HTR-8/SVneo (cell line): Measurements from ENCODE around the gene NMRAL1.

Experiments
- DNase-seq: peaks from one replicate; pipeline ENCODE4 v3.0.0; 2011; ENCODE audit warnings: low spot score, mixed read lengths; ENCODE audit not compliant: insufficient read length
- FAIRE-seq: peaks from 2 replicates; lab custom pipeline; 2011; peaks lifted over from hg19 to GRCh38; lab: Jason Lieb, UNC

The NMRAL1 gene

GRCh38 chr16:4468972-4469371 is 5.5 kb downstream of the NMRAL1 start:
- no peak for DNase-seq
- FAIRE-seq, result no peak

- DNase-seq (no peak), FAIRE-seq (no peak)
These were observed 6.5 kb downstream of the NMRAL1 start for GRCh38 chr16:4467916-4468315.

- no peak for FAIRE-seq
- no peak for DNase-seq
These were observed 8.2 kb downstream of the NMRAL1 start for GRCh38 chr16:4465977-4466779.

GRCh38 chr16:4463522-4464163 is 10.8 kb downstream of the NMRAL1 start:
- DNase-seq (no peak), FAIRE-seq (peak; percentile 82)

GRCh38 chr16:4461250-4462085 is 13.0 kb downstream of the NMRAL1 start:
- FAIRE-seq, result no peak
- no peak for DNase-seq

GRCh38 chr16:4460936-4461249 is 13.5 kb downstream of the NMRAL1 start:
- DNase-seq (no peak), FAIRE-seq (no peak)

GRCh38 chr16:4455951-4456350 is 18.5 kb downstream of the NMRAL1 start:
- DNase-seq (no peak), FAIRE-seq (no peak)

- no peak for FAIRE-seq
- DNase-seq, result no peak
These were observed 19.3 kb downstream of the NMRAL1 start for GRCh38 chr16:4455081-4455480.

- no peak for FAIRE-seq
- DNase-seq, result no peak
These were observed 19.8 kb downstream of the NMRAL1 start for GRCh38 chr16:4454623-4455022.

- DNase-seq, result no peak
- no peak for FAIRE-seq
These were observed 21.8 kb downstream of the NMRAL1 start for GRCh38 chr16:4452674-4453073.

- DNase-seq, result no peak
- no peak for FAIRE-seq
These were observed 23.4 kb downstream of the NMRAL1 start for GRCh38 chr16:4450931-4451519.

GRCh38 chr16:4450430-4450829 is 24.0 kb downstream of the NMRAL1 start:
- FAIRE-seq (no peak), DNase-seq (no peak)

- DNase-seq (no peak), FAIRE-seq (no peak)
These were observed 30.4 kb downstream of the NMRAL1 start for GRCh38 chr16:4443986-4444385.

GRCh38 chr16:4443271-4443670 is 31.2 kb downstream of the NMRAL1 start:
- no peak for FAIRE-seq
- DNase-seq, result no peak

GRCh38 chr16:4442371-4442770 is 32.1 kb downstream of the NMRAL1 start:
- DNase-seq, result no peak
- no peak for FAIRE-seq

GRCh38 chr16:4437366-4437765 is 37.1 kb downstream of the NMRAL1 start:
- FAIRE-seq, result no peak

GRCh38 chr16:4435337-4436067 is 38.9 kb downstream of the NMRAL1 start:
- DNase-seq, result no peak
- FAIRE-seq, result no peak

More at GRCh38 chr16:4437366-4437765, 37.1 kb downstream of the NMRAL1 start:
- DNase-seq, result no peak

- DNase-seq, result no peak
- no peak for FAIRE-seq
These were observed 40.3 kb downstream of the NMRAL1 start for GRCh38 chr16:4433914-4434787.

GRCh38 chr16:4433228-4433627 is 41.2 kb downstream of the NMRAL1 start:
- no peak for FAIRE-seq

More at GRCh38 chr16:4433228-4433627, 41.2 kb downstream of the NMRAL1 start:
- DNase-seq, result no peak
